IMR-90 (cell line): ENCODE results near the gene RNF41. TPM values are rescaled to one million over a fixed set of nuclear protein-coding genes. Genes with fewer than 3 reads are reported as not detected.

Experiments used
- ATAC-seq: fragments of 200-7000 bp; cut with Tn5 transposase; 2 replicates; pipeline ENCODE4 v1.9.1; 2020; ENCODE audit warnings: low read depth, mild to moderate bottlenecking, moderate library complexity
- BruUV-seq: library from RNA; stranded (reverse); fragments of 400-500 nt; replicated peaks from 2 replicates; lab custom pipeline; 2021; lab: Mats Ljungman, UMichigan
- CTCF ChIA-PET: fragments of 300-600 bp; formaldehyde crosslinking; extraction: SDS; loops from one replicate; lab custom pipeline; 2021; ENCODE audit warnings: antibody characterized with exemption; lab: Yijun Ruan, JAX
- POLR2A ChIA-PET: fragments of 300-600 bp; sonication (Branson Sonifier 250); formaldehyde crosslinking; loops from one replicate; lab custom pipeline; 2022; ENCODE audit warnings: antibody characterized with exemption; ENCODE audit not compliant: unreplicated experiment; lab: Charles Lee
- DNase-seq: peaks from one replicate; pipeline ENCODE4 v3.0.0; 2013
- H2AFZ ChIP-seq: replicated peaks from 2 replicates; pipeline ENCODE3; 2013; ENCODE audit warnings: low read length, mild to moderate bottlenecking; ENCODE audit not compliant: poor library complexity
- H2AK5ac ChIP-seq: 2 replicates; pipeline ENCODE4 v1.6.1; 2013; ENCODE audit warnings: low read depth, low read length, inconsistent platforms
- H2AK9ac ChIP-seq: replicated peaks from 2 replicates; pipeline ENCODE3; 2013; ENCODE audit warnings: mild to moderate bottlenecking, low read depth, low read length, moderate library complexity; ENCODE audit not compliant: poor library complexity
- H2BK120ac ChIP-seq: 2 replicates; pipeline ENCODE4 v1.6.1; 2013; ENCODE audit warnings: low read depth, low read length, inconsistent platforms
- H2BK15ac ChIP-seq: 3 replicates; pipeline ENCODE4 v1.6.1; 2013; ENCODE audit warnings: low read depth, low read length, inconsistent platforms
- H2BK20ac ChIP-seq: 2 replicates; pipeline ENCODE4 v1.6.1; 2013; ENCODE audit warnings: low read depth, mild to moderate bottlenecking, inconsistent platforms, low read length, moderate library complexity
- H2BK5ac ChIP-seq: 2 replicates; pipeline ENCODE4 v1.6.1; 2013; ENCODE audit warnings: mild to moderate bottlenecking, low read depth, low read length, inconsistent platforms; ENCODE audit not compliant: poor library complexity, severe bottlenecking
- H3K14ac ChIP-seq: replicated peaks from 2 replicates; pipeline ENCODE4 v1.6.1; 2013; ENCODE audit warnings: low read depth, low read length, inconsistent platforms
- H3K18ac ChIP-seq: 2 replicates; pipeline ENCODE4 v1.6.1; 2013; ENCODE audit warnings: low read depth, low read length, control low read depth
- H3K23ac ChIP-seq: 2 replicates; pipeline ENCODE4 v1.6.1; 2013; ENCODE audit warnings: low read depth, low read length, inconsistent platforms
- H3K27ac ChIP-seq: 2 replicates; pipeline ENCODE4 v1.5.1; 2013; ENCODE audit warnings: mild to moderate bottlenecking, control low read depth, low read length; ENCODE audit not compliant: insufficient read depth
- H3K27me3 ChIP-seq: 2 replicates; pipeline ENCODE4 v1.6.1; 2013; ENCODE audit warnings: low read length; ENCODE audit not compliant: control insufficient read depth, insufficient read depth
- H3K36me3 ChIP-seq: 2 replicates; pipeline ENCODE4 v1.6.1; 2013; ENCODE audit warnings: low read length, mixed read lengths; ENCODE audit not compliant: control insufficient read depth, insufficient read depth
- H3K4ac ChIP-seq: 2 replicates; pipeline ENCODE4 v1.6.1; 2013; ENCODE audit warnings: low read depth, low read length, inconsistent platforms
- H3K4me1 ChIP-seq: 2 replicates; pipeline ENCODE4 v1.6.1; 2013; ENCODE audit warnings: low read length, mixed read lengths; ENCODE audit not compliant: control insufficient read depth, insufficient read depth
- H3K4me2 ChIP-seq: 2 replicates; pipeline ENCODE4 v1.6.1; 2013; ENCODE audit warnings: low read depth, mild to moderate bottlenecking, control low read depth, low read length, moderate library complexity
- H3K4me3 ChIP-seq: 2 replicates; pipeline ENCODE4 v1.5.1; 2013; ENCODE audit warnings: low read depth, mild to moderate bottlenecking, control low read depth, low read length, moderate library complexity; ENCODE audit not compliant: insufficient read depth
- H3K56ac ChIP-seq: 2 replicates; pipeline ENCODE4 v1.6.1; 2013; ENCODE audit warnings: low read length, inconsistent platforms; ENCODE audit not compliant: insufficient read depth; ENCODE audit errors: extremely low read depth
- H3K79me1 ChIP-seq, 2 experiments: 2 replicates each; pipeline ENCODE4 v1.6.1; 2013; ENCODE audit warnings: low read length in 2 of 2, inconsistent platforms in 1 of 2, low read depth in 1 of 2
- H3K9ac ChIP-seq: 2 replicates; pipeline ENCODE4 v1.6.1; 2013; ENCODE audit warnings: low read depth, low read length, control low read depth
- H3K9me1 ChIP-seq: 2 replicates; pipeline ENCODE4 v1.6.1; 2013; ENCODE audit warnings: low read length, inconsistent platforms; ENCODE audit not compliant: insufficient read depth
- H3K9me3 ChIP-seq: 2 replicates; pipeline ENCODE4 v1.6.1; 2013; ENCODE audit warnings: low read length; ENCODE audit not compliant: control insufficient read depth, insufficient read depth
- H4K20me1 ChIP-seq: 2 replicates; pipeline ENCODE4 v1.6.1; 2013; ENCODE audit warnings: low read length, inconsistent platforms; ENCODE audit not compliant: insufficient read depth
- H4K5ac ChIP-seq: 2 replicates; pipeline ENCODE4 v1.6.1; 2013; ENCODE audit warnings: mild to moderate bottlenecking, low read depth, low read length, control low read depth
- H4K8ac ChIP-seq, 2 experiments: 2 replicates each; pipeline ENCODE4 v1.6.1; 2013; ENCODE audit warnings: low read depth in 2 of 2, low read length in 2 of 2, control low read depth in 1 of 2, inconsistent platforms in 1 of 2
- H4K91ac ChIP-seq: 2 replicates; pipeline ENCODE4 v1.6.1; 2013; ENCODE audit warnings: low read depth, low read length, inconsistent platforms; ENCODE audit not compliant: insufficient read depth
- BHLHE40 ChIP-seq: fragments of 150-350 bp; IDR thresholded peaks from 2 replicates; pipeline ENCODE4 v1.6.1; 2016; ENCODE audit warnings: mild to moderate bottlenecking, low read depth, low read length
- CEBPB ChIP-seq: IDR thresholded peaks from 2 replicates; pipeline ENCODE4 v1.6.1; 2012; ENCODE audit warnings: low read depth, low read length, improper control_type of control experiment
- CHD1 ChIP-seq: IDR thresholded peaks from 2 replicates; pipeline ENCODE4 v1.6.1; 2012; ENCODE audit warnings: low read depth, low read length, improper control_type of control experiment
- CTCF ChIP-seq: conservative IDR thresholded peaks from 2 replicates; pipeline ENCODE4 v1.5.1; 2012; ENCODE audit warnings: mild to moderate bottlenecking, low read depth, low read length, improper control_type of control experiment
- ELK1 ChIP-seq: fragments of 150-350 bp; IDR thresholded peaks from 2 replicates; pipeline ENCODE4 v1.6.1; 2016; ENCODE audit warnings: low read depth, mild to moderate bottlenecking, low read length, moderate library complexity, borderline replicate concordance
- FOS ChIP-seq: fragments of 150-350 bp; IDR thresholded peaks from 2 replicates; pipeline ENCODE4 v1.6.1; 2016; ENCODE audit warnings: low read depth, low read length
- MAFK ChIP-seq: IDR thresholded peaks from 2 replicates; pipeline ENCODE4 v1.6.1; 2012; ENCODE audit warnings: low read depth, low read length, improper control_type of control experiment
- MAZ ChIP-seq: IDR thresholded peaks from 2 replicates; pipeline ENCODE4 v1.6.1; 2012; ENCODE audit warnings: low read depth, mild to moderate bottlenecking, low read length, improper control_type of control experiment, moderate library complexity, borderline replicate concordance
- NFE2L2 ChIP-seq: fragments of 150-350 bp; IDR thresholded peaks from 2 replicates; pipeline ENCODE4 v1.6.1; 2016; ENCODE audit warnings: low read depth, mild to moderate bottlenecking, low read length
- RAD21 ChIP-seq: IDR thresholded peaks from 2 replicates; pipeline ENCODE4 v1.6.1; 2012; ENCODE audit warnings: low read length, improper control_type of control experiment
- RCOR1 ChIP-seq: IDR thresholded peaks from 2 replicates; pipeline ENCODE4 v1.6.1; 2012; ENCODE audit warnings: mild to moderate bottlenecking, low read length, improper control_type of control experiment; ENCODE audit not compliant: insufficient replicate concordance
- RFX5 ChIP-seq: IDR thresholded peaks from 2 replicates; pipeline ENCODE4 v1.8.0; 2012; ENCODE audit warnings: low read depth, mild to moderate bottlenecking, low read length, moderate library complexity
- USF2 ChIP-seq: fragments of 150-350 bp; IDR thresholded peaks from 2 replicates; pipeline ENCODE4 v1.6.1; 2017; ENCODE audit warnings: mild to moderate bottlenecking, antibody characterized with exemption, low read length, low read depth
- WGBS, 2 experiments: methylation state at CpG; one replicate each; pipeline versions ENCODE4 v1.1.5 to v1.1.7; 2013; ENCODE audit warnings: missing lambda C conversion rate in 2 of 2; ENCODE audit not compliant: insufficient read length in 1 of 2; ENCODE audit errors: extremely low coverage in 2 of 2; 5-methylcytosine and 5-hydroxymethylcytosine counted together
- dilution Hi-C: fragments of 300-500 bp; cut with HindIII; formaldehyde crosslinking; loops from one replicate; pipeline ENCODE4 v1.14.3; 2018; ENCODE audit warnings: low sequenced_read_pairs; ENCODE audit not compliant: unreplicated experiment
- in situ Hi-C: fragments of 300-500 bp; cut with MboI; formaldehyde crosslinking; loops from 3 replicates; pipeline ENCODE4 v1.14.3; 2019; ENCODE audit warnings: low sequenced_read_pairs, inconsistent platforms, mixed read lengths
- intact Hi-C: fragments of 100-400 bp; cut with micrococcal nuclease; formaldehyde crosslinking; loops from 2 replicates; pipeline ENCODE4 v1.10.0; 2022
- polyA plus RNA-seq, 3 experiments: library from polyadenylated mRNA; depleted of rRNA; stranded (reverse); fragments of >200 nt; gene quantifications; 2 replicates each; pipeline ENCODE4 v1.2.3, GENCODE V29; 2012; ENCODE audit warnings: low replicate concordance in 1 of 3
- total RNA-seq: library from RNA; depleted of rRNA; stranded (reverse); fragments of >200 nt; gene quantifications from 2 replicates; pipeline ENCODE4 v1.2.3, GENCODE V29; 2012

RNF41 gene
- total and polyA plus RNA-seq, 2 of the 4 experiments (the other 2 are of a cell fraction): 112 to 272 TPM

GRCh38 chr12:56258068-56258819 lies 36.5 kb upstream of the RNF41 start, which contains the start of gene ANKRD52:
ANKRD52 (minus strand) TSS chr12:56258384; CDS start chr12:56258269, 115 bp downstream.
- H2BK15ac ChIP-seq: peak within 1 kb of the TSS; percentile 23; the same call in 1 of the 3 replicates
- CTCF ChIA-PET: interaction anchor here (0.6 to 1.2 kb wide), 5 partner anchors 8 to 69 kb away, joined by 3 read pairs; partner anchors contain the start of gene SMARCC2
- H3K27me3 ChIP-seq: no peaks in the 10 kb centered on the region
- peak within 1 kb of the TSS; percentile 97 for H2AFZ ChIP-seq
- H3K9me3 ChIP-seq: no peaks in the 10 kb centered on the region
- H2BK20ac ChIP-seq: 0 out of 2 replicates have a peak within 1 kb of the TSS, but pooled peaks have one; percentile 13
- peak within 1 kb of the TSS; percentile 85 for H3K4ac ChIP-seq
- peak within 1 kb of the TSS; percentile 94 for H3K23ac ChIP-seq
- H2AK9ac ChIP-seq: peak within 1 kb of the TSS; percentile 97
- no TSS peak for BruUV-seq
- H3K4me2 ChIP-seq: peak within 1 kb of the TSS; percentile 92
- H2BK5ac ChIP-seq: peak within 1 kb of the TSS; percentile 89
- in situ Hi-C loops: no loop called here
- H2AK5ac ChIP-seq: peak within 1 kb of the TSS; percentile 89
- 0% methylated on average over 50 of the region's 78 CpGs; no CpG with 5 or more reads in 1 of the 2 experiments for WGBS, 2 experiments
- intact Hi-C loops: loop anchor here (2.0 kb wide), 2 partner anchors 139 to 207 kb away; partner anchors contain the start of gene ZC3H10
- peaks cover 32 to 45% of the 10 kb centered on the region in 2 experiments for H3K79me1 ChIP-seq
- H3K18ac ChIP-seq: peak within 1 kb of the TSS; percentile 36
- peak; percentile 71 for DNase-seq
- POLR2A ChIA-PET: interaction anchor here (1.1 kb wide), 1 partner anchor 36 kb away, joined by 4 read pairs; the partner anchor contains the start of gene RNF41
- H3K4me1 ChIP-seq: peaks cover 22% of the 10 kb centered on the region
- dilution Hi-C loops: no loop called here
- H4K8ac ChIP-seq: peak within 1 kb of the TSS; percentile 81 to 94
- peak; percentile 86 for ATAC-seq
- H3K9me1 ChIP-seq: peaks cover 28% of the 10 kb centered on the region
- peak within 1 kb of the TSS; percentile 77 for H4K91ac ChIP-seq
- peaks cover 37% of the 10 kb centered on the region for H4K20me1 ChIP-seq
- H3K14ac ChIP-seq: peak within 1 kb of the TSS; percentile 89
- peak within 1 kb of the TSS; percentile 94 for H3K27ac ChIP-seq
- peak within 1 kb of the TSS; percentile 79 for H3K56ac ChIP-seq
- peak within 1 kb of the TSS; percentile 69 for H4K5ac ChIP-seq
- peak within 1 kb of the TSS; percentile 94 for H3K4me3 ChIP-seq
- H3K9ac ChIP-seq: peak within 1 kb of the TSS; percentile 96
- H3K36me3 ChIP-seq: peaks cover 35% of the 10 kb centered on the region
- peak within 1 kb of the TSS; percentile 60; the same call in 1 of the 2 replicates for H2BK120ac ChIP-seq
- no peak for TF ChIP-seq USF2
- no peak for TF ChIP-seq BHLHE40
- no peak for TF ChIP-seq RFX5
- TF ChIP-seq CTCF: peak; percentile 82
- peak; percentile 89; the same call in 1 of the 2 replicates for TF ChIP-seq MAZ
- TF ChIP-seq FOS: no peak
- no peak for TF ChIP-seq MAFK
- peak; percentile 34 for TF ChIP-seq RAD21
- no peak for TF ChIP-seq NFE2L2
- no peak for TF ChIP-seq CEBPB
- no peak for TF ChIP-seq RCOR1
- no peak for TF ChIP-seq CHD1
- no peak for TF ChIP-seq ELK1
